NCI-H1105 treated with DMSO at 0.1 percent for 48 hours (cell line): Measurements from ENCODE around the gene BBS4.
"Not testable (repeated sequence)": the region's sequence is repeated elsewhere in the genome, so short reads cannot be mapped to it uniquely, and the experiment has no call there.

Source experiments
- DNase-seq: peaks from one replicate; lab custom pipeline; 2025; lab: John Stamatoyannopoulos, UW

Gene BBS4

GRCh38 chr15:72685925-72686794, at the start of gene BBS4, which contains the start of gene HIGD2B:
Gene BBS4, plus strand, starts transcription at chr15:72686207. Its CDS starts 21 bp downstream, at chr15:72686228.
Gene HIGD2B, minus strand, starts transcription at chr15:72686182. Its CDS starts 9,808 bp downstream, at chr15:72676374.
- no peak for DNase-seq

- not testable (repeated sequence) for DNase-seq
Observed at GRCh38 chr15:72636519-72637282, 49.3 kb upstream of the BBS4 start.

- not testable (repeated sequence) for DNase-seq
Observed at GRCh38 chr15:72639759-72640483, 46.1 kb upstream of the BBS4 start.

- not testable (repeated sequence) for DNase-seq
Observed at GRCh38 chr15:72642271-72642670, 43.7 kb upstream of the BBS4 start.

GRCh38 chr15:72648631-72649253, 37.3 kb upstream of the BBS4 start:
- not testable (repeated sequence) for DNase-seq

- not testable (repeated sequence) for DNase-seq
Observed at GRCh38 chr15:72654397-72654796, 31.6 kb upstream of the BBS4 start, which contains the start of gene GOLGA6B. Gene GOLGA6B, plus strand, starts transcription at chr15:72654697. Its CDS starts 41 bp downstream, at chr15:72654738.

- not testable (repeated sequence) for DNase-seq
Observed at GRCh38 chr15:72656014-72656413, 30.0 kb upstream of the BBS4 start.

- DNase-seq, result not testable (repeated sequence)
Observed at GRCh38 chr15:72661081-72661480, 24.9 kb upstream of the BBS4 start.

GRCh38 chr15:72663931-72664330, 22.1 kb upstream of the BBS4 start:
- DNase-seq, result not testable (repeated sequence)

- DNase-seq, result not testable (repeated sequence)
Observed at GRCh38 chr15:72665706-72666105, 20.3 kb upstream of the BBS4 start.

- not testable (repeated sequence) for DNase-seq
Observed at GRCh38 chr15:72669803-72670202, 16.2 kb upstream of the BBS4 start.

- DNase-seq, result not testable (repeated sequence)
Observed at GRCh38 chr15:72670656-72671352, 15.2 kb upstream of the BBS4 start.

GRCh38 chr15:72671525-72671924, 14.5 kb upstream of the BBS4 start:
- no peak for DNase-seq

- DNase-seq, result no peak
Observed at GRCh38 chr15:72676838-72677237, 9.2 kb upstream of the BBS4 start.

- DNase-seq, result no peak
Observed at GRCh38 chr15:72680931-72681330, 5.1 kb upstream of the BBS4 start.

- DNase-seq, result no peak
Observed at GRCh38 chr15:72682772-72683171, 3.2 kb upstream of the BBS4 start.

- DNase-seq, result no peak
Observed at GRCh38 chr15:72685301-72685924, 594 bp upstream of the BBS4 start.

- no peak for DNase-seq
Observed at GRCh38 chr15:72688697-72689096, 2.7 kb downstream of the BBS4 start.

GRCh38 chr15:72690938-72691337, 4.9 kb downstream of the BBS4 start:
- no peak for DNase-seq

GRCh38 chr15:72698938-72699337, 12.9 kb downstream of the BBS4 start:
- DNase-seq, result no peak
